HG02852 (cell line): ENCODE measurements around the gene ENKUR.

Source experiments
- ATAC-seq: cut with Tn5 transposase; IDR thresholded peaks from one replicate; pipeline ENCODE4 v1.9.1; 2021; ENCODE audit warnings: mild to moderate bottlenecking, moderate library complexity; ENCODE audit not compliant: unreplicated experiment

ENKUR gene, protein sequence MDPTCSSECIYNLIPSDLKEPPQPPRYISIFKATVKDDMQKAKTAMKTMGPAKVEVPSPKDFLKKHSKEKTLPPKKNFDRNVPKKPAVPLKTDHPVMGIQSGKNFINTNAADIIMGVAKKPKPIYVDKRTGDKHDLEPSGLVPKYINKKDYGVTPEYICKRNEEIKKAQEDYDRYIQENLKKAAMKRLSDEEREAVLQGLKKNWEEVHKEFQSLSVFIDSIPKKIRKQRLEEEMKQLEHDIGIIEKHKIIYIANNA

DNA sequence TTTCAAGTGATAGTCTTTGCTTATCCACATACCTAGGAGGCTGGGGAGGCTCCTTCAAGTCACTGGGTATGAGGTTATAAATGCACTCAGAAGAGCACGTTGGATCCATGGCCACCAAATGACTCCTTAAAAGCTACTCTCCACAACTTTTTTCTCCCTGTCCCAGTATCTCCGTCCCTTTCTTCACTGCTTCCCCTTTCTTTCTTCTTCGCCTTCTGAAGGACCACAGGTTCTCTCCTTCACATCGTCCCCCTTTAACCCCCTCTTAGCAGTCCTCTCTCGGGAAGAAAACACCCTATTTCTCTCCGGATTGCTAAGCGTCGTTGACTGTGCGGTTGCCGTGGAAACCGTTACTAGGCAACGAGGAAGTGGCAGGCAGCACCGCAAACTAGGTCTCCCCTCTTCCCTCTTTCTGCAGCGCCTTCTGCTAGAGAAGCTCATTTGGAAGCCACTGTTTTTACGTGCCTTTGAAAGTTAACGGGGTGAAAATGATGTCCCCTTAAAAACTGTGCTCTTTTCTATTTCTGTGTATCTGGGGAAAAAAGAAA lies at the start of gene ENKUR:
Gene ENKUR (minus strand): TSS at position 331 of the 548 bp plus-strand sequence. CDS start 222 bp downstream, at position 109.
- ATAC-seq: peak; percentile 67

DNA sequence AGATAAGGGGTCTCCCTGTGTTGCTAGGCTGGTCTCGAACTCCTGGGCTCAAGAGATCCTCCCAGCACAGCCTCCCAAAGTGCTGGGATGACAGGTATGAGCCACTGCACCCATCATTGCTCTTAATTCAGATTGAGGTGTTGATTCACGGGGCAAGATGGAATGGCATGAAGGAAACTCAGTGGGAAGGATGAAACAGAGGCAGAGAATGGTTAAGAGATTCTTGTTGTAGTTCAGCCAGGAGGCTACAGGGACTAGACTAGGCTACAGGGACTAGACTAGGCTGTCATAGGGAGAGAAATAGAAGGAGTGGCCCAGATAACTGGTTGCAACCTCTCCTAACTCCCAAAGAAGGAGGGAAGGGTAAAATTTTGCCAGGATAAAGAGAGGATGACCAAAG lies 48.4 kb upstream of the ENKUR start:
- ATAC-seq: no peak

DNA sequence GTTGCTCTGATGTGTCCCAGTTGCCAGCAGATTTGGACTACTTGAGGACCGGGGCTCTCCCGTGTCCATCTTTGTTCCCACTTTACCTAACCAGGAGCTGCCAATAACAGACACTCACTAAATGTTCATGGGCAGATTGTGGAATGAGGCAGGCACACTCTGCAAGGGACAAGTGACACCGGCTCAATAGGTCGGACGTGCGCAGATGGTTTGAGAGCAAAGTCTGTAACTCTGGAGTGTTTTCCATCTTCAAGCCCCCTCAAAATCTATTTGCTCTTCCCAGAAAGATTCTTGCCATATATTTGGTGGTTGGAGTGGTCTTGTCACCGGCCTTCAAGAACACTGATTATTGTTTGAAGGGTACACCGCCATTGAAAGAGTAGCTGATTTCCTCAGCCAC lies 47.7 kb upstream of the ENKUR start:
- ATAC-seq: no peak

DNA sequence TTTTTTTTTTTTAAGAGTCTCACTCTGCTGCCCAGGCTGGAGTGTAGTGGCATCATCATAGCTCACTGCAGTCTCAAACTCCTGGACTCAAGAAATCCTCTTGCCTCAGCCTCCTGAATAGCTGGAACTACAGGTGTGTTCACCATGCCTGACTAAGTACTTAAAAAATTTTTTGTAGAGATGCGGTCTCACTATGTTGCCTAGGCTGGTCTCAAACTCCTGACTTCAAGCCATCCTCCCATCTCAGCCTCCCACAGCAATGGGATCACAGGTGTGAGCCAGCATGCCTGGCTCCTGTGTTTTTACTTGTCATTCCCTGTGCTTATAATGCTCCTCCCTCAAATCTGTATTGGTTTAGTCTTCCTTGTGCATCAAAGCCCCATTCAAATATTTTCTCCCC lies 47.2 kb upstream of the ENKUR start:
- no peak for ATAC-seq

DNA sequence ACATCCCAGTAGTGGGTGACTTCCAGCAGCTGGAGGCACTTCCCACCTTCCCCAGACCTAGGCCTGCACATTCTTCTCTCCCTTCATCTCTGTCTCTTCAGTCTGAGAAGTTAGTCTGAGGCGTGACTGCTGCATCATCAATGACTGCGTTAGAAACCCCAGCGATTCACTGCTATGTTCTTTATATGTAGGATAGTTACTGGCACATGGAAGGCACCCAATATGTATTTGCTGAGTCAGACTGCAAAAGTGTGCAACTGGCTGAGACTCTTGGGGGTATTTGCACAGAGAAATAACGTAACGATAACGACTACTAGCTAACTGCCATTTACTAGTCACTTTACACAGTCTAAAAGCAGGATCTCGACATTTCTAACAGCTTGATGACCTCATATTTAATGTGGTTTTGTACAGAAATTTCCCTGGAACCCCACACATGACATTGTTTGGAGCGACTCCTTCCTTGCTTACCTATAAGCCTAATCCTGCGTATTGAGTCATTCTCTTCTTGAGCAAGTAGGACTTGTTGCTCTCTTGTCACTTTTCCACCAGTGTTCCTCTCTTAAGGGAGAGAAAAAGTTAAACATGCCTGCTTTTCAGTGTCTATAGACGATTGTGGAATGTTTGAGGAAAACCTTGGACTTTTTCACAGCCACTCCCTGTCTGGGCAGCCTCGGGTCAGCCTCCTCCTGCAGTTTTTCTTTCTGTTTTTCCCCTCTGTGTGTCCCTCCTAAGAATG lies 45.9 kb upstream of the ENKUR start:
- ATAC-seq: no peak

DNA sequence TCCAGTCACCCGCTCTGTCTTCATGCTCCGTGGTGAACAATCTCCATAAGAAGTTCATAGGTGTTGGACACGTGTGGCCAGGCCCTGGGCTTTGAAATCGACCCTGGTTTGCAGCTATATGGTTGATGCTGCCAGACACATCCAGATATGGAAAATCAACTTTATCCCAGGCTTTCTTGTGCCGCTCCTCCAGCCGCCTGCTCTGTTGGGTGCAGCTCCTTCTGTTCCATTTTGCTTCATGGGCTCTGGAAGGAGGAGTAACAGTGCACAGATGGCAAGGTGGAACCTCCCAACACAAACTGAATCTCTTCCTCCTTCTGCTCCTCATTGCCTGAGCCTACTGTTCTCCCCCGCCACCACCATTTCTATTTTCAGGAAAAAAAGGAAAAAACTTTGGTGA lies 45.2 kb upstream of the ENKUR start:
- ATAC-seq: no peak

DNA sequence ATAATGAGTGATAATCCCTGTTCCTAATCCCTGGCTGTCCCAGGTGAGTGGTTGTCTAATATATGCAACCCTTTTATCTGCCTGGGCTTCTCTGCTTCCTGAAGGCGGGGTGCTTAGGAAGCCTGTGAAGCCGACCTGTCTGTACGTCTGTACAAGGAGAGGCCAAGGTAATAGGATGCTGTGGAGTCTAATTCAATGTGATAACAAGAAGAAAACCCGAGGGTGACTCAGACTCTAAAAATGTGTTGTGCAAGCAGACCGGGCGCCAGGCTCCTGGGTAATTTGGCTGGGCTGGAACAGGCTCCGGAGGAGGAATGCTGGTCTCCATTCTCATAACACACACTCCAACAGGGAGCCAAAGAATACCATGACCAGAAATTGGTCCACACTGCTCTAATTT lies 44.0 kb upstream of the ENKUR start:
- ATAC-seq: no peak

DNA sequence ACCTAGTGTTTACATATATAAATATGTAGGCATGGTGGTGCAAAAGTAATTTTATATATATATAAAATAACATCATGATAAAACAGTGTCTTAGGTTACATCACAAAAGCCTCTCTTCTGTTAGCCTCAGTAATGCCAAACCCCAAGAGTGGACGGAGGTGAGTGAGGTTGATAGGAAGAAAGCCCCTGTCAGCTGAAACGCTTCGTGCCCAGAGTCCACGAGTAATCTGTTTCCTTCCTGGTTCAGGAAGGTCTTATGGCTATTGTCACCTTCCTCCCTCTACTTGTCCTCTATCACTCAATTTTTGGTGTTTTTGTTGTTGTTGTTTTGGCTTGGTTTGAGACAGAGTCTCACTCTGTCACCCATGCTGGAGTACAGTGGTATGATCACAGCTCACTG lies 41.9 kb upstream of the ENKUR start:
- ATAC-seq: no peak

DNA sequence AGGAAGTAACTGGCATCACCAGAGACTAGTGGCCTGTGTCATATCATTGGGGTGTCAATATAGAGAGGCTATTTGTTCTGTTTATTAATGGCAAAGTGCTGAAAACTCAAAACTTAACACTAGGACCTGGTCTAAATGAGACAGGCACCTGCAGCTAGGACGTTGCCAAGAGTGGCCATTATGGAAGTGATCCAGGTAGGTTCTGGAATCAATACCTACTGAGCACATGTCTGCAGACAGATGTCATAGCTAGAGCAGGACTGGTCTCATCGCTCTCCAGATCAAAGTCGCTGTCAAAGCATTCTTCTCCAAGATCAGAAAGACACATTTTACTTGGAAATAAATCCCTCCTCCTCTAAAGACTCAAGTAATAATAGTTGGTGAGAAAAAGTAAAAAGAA lies 40.8 kb upstream of the ENKUR start:
- no peak for ATAC-seq

DNA sequence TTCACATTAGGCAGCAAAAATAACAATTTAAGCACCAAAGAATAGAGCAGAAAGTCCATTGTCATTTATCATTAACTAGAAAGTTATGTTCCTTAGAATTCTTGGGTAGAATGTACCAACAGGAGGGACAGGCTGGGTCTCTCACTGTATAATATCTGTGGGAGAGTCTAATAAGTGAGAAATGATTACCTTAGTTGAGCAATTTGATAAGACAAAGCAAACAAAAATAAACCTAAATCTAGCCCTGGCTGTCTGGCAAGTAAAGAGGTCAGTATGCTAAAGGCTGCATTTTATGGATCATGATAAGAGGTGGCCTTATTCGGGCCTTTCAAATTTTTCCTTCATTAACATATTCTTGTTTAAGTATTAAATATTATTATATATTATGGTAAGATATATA lies 36.1 kb upstream of the ENKUR start:
- ATAC-seq: no peak

DNA sequence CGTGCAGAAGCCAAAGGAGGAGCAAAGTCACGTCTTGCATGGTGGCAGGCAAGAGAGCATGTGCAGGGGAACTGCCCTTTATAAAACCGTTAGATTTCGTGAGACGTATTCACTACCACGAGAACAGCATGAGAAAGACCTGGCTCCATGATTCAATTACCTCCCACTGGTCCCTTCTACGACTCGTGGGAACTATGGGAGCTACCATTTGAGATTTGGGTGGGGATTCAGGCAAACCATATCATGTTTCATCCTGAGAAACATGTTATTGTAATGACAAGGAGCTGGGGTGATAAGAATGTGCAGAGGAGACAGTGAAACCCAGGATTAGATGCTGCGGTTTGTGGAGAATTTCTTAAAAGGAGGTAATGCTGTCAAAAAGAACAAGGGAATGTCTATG lies 34.4 kb upstream of the ENKUR start:
- no peak for ATAC-seq

DNA sequence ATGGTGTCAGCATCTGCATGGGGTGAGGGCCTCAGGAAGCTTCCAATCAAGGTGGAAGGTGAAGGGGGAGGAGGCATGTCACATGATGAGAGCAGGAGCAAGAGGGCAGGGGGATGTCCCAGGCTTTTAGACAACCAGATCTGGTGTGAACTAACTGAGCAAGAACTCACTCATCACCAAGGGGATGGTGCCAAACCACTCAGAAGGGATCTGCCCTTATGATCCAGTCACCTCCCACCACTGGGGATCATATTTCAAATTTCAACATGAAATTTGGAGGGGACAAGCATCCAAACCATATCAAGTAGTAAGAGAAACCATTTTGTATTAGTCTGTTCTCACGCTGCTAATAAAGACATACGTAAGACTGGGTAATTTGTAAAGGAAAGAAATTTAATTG lies 34.0 kb upstream of the ENKUR start:
- ATAC-seq: no peak

DNA sequence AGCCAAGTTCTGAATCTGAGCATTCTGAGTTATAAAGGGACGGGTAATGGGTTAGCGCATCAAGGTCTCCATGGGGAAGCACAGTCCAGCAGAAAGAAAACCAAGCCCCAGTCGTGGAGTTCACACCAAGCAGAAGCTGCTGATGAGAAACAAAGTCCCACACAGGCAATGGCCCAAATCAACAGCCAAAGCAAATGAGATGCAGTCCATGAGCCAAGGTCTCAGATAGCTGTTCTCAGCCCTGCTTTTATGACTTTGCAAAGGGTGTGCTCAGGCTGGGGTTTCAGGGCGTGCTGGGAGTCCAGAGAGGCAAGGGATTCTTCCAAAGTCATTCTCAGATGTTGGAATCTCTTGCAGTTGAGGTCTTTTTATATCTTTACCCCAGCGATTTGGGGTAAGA lies 32.5 kb upstream of the ENKUR start:
- ATAC-seq: no peak

DNA sequence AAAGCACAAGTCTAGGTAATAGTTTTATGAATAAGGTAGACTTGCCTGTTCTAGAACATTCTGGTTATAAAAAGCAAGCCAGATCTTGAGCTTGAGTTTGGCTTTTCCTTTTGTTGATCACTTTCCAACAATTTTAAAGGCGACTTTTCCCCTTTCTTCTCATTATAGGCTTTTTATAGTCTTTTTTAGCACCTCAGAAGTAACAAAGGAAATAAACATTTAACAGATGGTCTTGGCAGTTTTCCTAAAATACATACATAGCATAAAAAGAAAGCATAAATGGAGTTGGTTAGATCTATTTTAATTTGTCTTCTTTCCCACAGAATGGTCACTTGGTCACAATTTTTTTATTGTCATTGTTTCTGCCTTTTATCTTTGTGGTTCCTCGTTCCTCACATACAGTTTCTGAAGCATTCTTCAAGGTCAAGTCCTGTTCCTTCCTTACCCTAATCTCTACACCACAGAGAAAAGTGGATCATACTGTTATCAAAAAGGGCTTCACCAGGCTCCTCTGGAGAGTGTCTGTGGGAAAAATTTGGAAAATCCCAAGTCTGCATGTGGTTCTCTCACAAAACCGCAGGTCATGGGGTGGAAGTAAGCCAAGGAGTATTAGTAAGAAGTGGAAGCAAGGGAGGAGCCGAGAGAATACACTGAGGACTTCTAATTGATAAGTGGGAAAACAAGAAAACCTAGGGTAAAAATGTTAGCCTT lies 31.8 kb upstream of the ENKUR start:
- ATAC-seq: no peak

DNA sequence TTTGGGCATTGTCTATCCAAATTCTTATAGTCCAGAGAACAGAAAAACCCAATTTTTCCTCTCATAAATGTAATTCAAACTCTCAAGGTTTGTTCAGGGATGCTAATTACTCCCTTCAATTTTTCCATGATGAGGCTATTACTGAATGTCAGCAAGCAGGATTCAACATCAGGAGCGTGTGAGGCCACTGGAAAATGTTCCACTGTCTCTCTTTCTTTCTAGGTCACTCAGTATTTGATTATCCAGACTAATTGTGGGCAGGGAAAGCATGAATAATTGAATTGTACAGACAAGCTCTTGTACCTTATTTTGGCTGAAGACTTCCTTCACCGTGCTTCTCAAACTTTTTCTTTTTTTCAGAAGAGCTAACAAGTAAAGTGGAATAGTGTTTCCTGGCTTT lies 31.1 kb upstream of the ENKUR start:
- no peak for ATAC-seq

DNA sequence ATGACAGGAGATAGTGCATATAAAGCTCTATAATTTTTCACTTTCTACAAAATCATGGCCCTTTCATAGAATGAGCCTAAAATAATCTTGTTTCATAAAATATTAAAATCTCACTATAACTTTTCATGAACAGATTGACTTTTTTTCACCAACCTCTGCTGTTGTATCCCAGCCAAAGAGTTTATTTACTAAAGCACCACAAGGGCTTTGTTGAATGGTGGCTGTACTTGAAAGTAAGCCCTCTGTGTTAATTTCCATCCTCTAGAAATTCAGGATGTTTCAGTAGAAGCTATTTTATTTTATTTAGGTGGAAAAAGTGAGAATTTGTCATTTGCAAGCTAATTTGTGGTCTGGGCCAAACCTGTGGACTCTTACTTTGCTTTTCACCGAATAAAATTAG lies 30.7 kb upstream of the ENKUR start:
- no peak for ATAC-seq

DNA sequence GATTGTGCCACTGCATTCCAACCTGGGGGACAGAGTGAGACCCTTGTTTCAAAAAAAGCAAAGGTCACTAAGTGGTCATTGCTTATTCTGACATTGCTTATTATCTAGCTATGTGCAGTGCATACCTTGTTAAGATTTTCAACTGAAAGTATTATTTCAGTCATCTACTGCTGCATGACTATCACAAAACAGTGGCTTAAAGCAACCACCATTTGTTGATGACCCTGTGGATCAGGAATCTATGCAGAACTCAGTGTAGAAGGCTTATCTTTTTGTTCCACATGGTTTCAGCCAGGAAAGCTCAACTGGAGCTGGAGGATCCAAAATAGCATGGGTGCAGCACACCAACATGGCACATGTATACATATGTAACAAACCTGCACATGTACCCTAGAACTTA lies 23.6 kb upstream of the ENKUR start:
- no peak for ATAC-seq

DNA sequence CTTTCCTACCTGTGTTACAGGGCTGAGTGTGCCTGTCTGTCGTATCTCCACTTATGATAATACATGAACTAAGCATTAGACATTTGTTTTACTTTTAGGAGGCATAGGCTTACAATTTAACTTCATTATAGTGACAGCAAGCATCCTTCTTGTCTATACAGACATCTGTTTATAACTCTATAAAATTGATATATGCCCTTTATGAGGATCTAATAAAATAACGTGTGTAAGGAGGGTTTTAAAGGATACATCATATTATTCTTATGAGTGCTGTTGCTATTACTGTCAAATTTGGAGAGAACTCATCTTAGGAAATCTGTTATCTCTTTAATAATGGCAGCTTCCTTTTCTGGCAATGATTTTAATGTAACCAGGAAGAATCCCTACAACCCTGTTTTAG lies 22.4 kb upstream of the ENKUR start:
- no peak for ATAC-seq

DNA sequence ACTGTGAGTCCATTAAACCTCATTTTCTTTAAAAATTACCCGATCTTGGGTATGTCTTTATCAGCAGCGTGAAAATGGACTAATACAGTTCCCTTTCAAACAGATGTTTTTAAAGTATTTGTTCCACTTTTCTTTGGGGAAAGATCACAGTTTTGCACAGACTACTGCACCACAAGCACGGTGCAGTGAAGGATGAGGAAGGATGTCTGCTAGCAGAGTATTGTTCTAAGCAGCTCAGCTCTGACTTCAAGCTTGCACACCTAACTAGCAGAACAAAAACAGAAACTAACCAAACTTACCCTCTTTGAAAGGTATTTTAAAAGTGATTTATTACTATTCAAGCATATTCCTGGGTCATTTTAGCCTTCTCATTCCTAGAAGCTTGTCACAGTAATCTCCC lies 20.4 kb upstream of the ENKUR start:
- ATAC-seq: peak; percentile 89

DNA sequence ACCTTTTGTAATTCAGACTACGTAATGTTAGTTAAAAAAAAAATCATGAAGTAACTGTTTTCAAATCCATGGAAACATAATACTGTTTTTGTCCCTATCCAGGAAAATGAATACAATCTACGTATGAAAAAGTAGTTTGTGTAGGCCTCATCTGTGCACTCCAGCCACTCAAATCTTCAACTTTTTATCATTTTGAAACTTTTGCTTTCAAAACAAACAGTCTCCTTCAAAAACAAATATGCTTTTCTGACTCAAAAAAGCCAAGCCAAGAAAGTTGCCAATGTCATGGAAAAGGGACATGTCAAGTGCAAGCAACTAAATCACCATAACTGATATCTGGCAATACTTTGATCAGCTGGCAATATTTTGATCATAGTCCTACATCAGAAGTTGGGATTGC lies 13.6 kb upstream of the ENKUR start:
- ATAC-seq: no peak

DNA sequence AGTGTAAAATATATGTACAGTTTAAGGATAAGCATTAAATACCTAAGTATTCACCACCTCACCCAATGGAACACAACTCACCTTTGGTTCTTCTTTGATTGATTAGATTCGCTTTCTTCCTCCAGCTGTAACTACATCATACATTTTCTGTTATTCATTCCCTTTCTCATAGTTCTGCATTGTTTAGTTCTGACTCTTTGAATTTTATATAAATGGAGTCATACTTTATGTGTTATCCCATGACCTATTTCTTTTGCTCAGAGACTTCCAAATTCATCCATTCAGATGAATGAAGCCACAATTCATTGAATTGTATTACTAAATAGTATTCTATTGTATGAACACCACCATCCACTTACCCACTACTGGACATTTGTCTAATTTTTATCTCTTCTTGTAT lies 12.8 kb upstream of the ENKUR start:
- no peak for ATAC-seq

DNA sequence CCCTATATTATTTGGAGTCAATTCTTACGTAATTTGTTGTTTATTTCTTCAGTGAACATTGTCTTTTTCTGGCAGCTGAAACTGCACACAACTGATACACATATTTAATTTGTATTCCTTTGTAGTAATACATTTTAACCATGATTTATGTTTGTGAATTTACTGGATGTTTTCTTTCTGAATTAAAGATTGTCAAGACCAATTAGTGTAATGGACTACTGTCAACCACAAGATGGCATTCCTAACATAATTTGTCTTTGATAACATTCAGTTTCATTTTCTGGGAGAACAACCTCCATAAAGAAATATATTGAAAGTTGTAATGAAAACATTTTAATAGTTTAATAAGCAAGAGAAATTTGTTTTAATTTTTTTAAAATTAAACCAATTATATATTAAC lies 10.5 kb upstream of the ENKUR start:
- no peak for ATAC-seq
